22Rv1 (cell line): ENCODE data around the gene GBF1.
"Not testable (repeated sequence)": the region's sequence is repeated elsewhere in the genome, so short reads cannot be mapped to it uniquely, and the experiment has no call there.

Experiments
- H3K27ac ChIP-seq: fragments of 450-650 bp; 2 replicates; pipeline ENCODE4 v1.5.1; 2017
- ZFX ChIP-seq: fragments of 450-650 bp; IDR thresholded peaks from 2 replicates; pipeline ENCODE4 v1.6.1; 2017; ENCODE audit warnings: antibody characterized with exemption, borderline replicate concordance
- TF ChIP-seq, protein P1 (sequence below): fragments of 450-650 bp; IDR thresholded peaks from 2 replicates; pipeline ENCODE4 v1.5.1; 2017; ENCODE audit warnings: mild to moderate bottlenecking

Gene GBF1

DNA sequence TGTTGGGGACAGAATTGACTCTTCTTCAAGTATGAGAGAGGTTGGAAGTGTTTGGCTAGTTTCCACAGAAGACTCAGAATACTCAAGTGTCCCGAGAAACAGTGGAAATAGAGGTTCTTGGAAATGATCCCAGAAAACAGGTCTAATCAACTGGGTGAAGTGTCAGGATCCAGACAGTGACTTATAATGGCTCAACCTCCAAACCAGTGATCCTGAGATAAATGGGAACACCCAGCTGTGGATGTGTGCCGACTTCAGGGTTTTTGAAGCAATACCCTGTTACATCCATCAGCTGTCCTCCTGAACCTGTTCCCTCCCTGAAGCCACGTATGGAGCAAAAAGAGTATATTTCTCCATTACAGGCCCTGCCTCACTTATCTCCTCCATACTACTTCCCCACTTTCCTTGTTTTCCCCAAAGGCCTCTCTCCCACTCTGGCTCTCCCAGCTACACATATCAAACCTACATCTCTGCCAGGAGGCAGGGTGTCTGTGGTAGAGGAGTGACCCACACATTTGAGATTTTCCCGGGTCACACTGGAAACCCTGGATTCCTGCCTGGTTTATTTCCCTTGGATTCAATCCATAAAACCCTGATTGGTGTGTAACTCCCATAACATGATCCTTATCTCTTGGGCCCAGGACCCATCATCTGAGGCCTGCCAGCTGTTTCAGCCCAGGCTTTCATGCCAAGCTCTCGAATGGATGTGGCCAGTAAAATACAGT lies 36.9 kb upstream of the GBF1 start:
- TF ChIP-seq ZFX = no peak
- no peak overlapping the region for H3K27ac ChIP-seq

DNA sequence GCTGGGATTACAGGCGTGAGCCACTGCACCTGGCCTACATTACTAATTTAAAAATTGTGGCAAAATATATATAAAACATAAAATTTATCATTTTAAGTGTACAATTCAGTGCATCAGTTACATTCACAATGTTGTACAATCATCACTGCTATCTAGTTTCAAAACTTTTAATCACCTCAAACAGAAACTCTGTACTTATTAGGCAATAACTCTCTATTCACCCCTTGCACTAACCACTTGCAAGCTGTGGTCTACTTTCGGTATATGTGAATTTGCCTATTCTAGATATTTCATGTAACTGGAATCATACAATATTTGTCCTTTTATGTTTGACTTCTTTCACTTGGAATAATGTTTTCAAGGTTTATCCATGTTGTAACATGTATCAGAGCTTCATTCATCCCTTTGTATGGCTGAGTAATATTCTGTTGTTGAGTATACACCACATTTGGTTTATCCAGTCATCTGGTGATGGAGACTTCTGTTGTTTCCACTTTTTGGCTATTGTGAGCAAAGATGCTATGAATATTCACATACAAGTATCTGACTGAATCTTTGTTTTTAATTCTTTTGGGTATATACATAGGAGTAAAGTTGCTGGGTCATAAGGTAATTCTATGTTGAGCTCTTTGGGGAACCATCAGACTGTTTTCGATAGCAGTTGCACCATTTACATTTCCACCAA lies 33.6 kb upstream of the GBF1 start:
- H3K27ac ChIP-seq = no peak overlapping the region
- no peak for TF ChIP-seq ZFX
- TF ChIP-seq, protein P1, sequence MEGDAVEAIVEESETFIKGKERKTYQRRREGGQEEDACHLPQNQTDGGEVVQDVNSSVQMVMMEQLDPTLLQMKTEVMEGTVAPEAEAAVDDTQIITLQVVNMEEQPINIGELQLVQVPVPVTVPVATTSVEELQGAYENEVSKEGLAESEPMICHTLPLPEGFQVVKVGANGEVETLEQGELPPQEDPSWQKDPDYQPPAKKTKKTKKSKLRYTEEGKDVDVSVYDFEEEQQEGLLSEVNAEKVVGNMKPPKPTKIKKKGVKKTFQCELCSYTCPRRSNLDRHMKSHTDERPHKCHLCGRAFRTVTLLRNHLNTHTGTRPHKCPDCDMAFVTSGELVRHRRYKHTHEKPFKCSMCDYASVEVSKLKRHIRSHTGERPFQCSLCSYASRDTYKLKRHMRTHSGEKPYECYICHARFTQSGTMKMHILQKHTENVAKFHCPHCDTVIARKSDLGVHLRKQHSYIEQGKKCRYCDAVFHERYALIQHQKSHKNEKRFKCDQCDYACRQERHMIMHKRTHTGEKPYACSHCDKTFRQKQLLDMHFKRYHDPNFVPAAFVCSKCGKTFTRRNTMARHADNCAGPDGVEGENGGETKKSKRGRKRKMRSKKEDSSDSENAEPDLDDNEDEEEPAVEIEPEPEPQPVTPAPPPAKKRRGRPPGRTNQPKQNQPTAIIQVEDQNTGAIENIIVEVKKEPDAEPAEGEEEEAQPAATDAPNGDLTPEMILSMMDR = no peak

DNA sequence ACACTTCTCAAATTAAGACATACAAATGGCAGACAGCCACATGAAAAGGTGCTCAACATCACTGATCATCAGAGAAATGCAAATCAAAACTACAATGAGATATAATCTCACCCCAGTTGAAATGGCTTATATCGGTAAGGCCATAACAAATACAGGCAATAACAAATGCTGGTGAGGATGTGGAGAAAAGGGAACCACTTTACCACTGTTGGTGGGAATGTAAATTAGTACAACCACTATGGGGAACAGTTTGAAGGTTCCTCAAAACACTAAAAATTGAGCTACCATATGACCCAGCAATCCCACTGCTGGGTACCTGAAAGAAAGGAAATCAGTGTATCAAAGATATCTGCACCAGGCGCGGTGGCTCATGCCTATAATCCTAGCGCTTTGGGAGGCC lies 31.7 kb upstream of the GBF1 start:
- not testable (repeated sequence) for H3K27ac ChIP-seq

DNA sequence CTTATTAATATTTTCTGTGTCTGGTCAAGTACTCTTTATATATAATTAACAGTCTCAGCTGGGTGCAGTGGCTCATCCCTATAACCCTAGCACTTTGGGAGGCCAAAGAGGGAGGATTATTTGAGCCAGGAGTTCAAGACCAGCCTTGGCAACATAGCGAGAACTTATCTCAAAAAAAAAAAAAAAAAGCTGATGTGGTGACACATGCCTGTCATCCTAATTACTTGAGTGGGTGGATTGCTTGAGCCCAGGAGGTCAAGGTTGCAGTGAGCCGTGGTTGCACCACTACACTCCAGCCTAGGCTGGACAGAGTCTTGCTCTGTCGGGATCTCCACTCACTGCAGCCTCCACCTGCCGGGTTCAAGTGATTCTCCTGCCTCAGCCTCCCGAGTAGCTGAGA lies 26.0 kb upstream of the GBF1 start:
- TF ChIP-seq, protein P1 = no peak
- TF ChIP-seq ZFX = no peak
- no peak overlapping the region for H3K27ac ChIP-seq

DNA sequence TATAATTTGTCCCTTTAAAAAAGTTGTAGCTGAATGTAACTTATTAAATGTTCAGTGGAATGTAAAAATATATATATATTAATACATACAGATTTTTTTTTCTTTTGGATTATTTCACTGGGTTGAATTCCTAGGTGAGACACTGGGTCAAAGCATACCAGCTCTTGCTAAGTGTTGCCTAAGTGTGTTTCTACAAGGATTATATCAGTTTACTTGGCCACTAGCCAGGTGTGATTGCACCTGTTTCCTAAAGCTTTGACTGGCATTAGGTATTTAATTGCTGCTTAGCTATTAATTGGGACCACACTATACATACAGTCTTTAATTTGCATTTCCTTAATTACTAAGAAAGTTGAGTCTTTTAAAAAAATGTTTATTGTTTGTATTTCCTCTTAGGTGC lies 24.7 kb upstream of the GBF1 start:
- H3K27ac ChIP-seq = no peak overlapping the region
- TF ChIP-seq, protein P1 = no peak
- no peak for TF ChIP-seq ZFX

DNA sequence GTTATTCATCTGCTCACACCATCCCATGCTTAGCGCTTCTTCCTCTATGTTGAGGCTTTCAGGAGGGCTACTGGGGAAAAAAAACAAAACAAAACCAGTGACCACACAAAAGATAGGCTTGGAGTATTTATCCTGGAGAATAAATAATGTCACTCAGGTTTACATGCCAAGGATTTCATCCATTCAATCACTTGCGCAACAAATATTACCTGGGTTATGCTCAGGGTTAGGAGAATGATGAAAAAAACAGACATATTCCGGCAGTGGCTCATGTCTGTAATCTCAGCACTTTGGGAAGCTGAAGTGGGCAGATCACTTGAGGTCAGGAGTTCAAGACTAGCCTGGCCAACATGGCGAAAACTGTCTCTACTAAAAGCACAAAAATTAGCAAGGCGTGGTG lies 22.5 kb upstream of the GBF1 start:
- TF ChIP-seq, protein P1 = no peak
- TF ChIP-seq ZFX = no peak
- no peak overlapping the region for H3K27ac ChIP-seq

DNA sequence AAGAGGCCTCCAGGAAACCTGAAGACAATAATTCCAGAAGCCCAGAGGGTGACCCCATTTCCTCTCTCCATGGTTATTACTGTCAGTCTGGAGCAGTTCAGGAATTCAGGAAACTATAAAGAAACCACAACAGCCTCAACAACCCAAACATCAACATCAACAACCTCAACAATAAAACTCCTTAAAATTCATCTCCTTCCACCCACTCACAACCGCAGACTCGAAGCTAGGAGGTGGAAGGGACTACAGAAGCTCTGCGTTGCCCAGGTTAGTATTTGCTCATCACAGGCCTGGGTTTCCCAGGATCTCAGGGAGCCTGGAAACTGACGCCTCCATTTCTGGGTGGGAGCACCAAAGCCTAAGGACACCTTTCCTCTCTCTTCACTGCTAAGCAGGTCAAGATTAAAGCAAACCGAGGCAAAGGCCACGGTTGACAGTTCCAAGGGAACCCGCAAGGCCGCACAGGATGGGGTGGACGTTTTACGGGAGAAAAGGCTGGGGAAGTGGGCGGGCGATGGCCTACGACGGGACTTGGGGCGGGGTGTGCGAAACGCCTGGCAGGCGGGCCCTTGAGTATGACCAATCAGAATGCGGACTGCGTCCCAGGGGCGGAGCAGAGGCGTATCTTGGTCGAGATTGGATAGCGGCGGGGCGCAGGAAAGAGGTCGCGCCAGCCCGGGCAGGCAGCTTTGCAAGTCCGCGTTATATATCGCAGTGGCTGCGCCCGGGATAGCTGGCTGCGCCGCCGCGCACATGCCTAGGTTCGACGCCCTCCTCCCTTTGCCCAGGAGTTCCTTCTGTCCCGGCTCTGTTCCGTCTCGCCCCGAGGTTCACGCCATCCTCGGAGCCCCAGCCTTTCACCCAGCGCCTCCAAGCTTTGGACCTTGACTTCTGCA lies 19.4 kb upstream of the GBF1 start, which contains the start of gene ELOVL3:
Gene ELOVL3 (plus strand): TSS at position 654 of the 896 bp plus-strand sequence. CDS start 250 bp downstream, outside the sequence.
- H3K27ac ChIP-seq = peak within 1 kb of the TSS; percentile 23; the same call in 1 of the 2 replicates
- no peak for TF ChIP-seq ZFX
- TF ChIP-seq, protein P1 = no peak

DNA sequence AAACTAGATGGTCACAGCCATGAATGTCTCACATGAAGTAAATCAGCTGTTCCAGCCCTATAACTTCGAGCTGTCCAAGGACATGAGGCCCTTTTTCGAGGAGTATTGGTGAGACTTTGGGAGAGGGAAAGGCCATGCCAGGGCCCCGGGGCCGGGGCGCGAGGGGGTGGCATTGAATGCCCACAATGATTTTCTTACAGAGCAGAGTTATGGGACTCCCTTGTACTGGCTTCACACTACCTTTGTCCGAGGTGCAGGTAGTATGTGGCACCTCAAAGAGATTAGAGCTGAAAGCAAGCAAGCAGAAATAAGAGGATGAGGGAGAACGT lies 18.8 kb upstream of the GBF1 start:
- no peak for TF ChIP-seq ZFX
- TF ChIP-seq, protein P1 = no peak
- peak overlapping the region; percentile 23; the same call in 1 of the 2 replicates for H3K27ac ChIP-seq
